Activated CD4-positive, alpha-beta memory T cell treated with anti-CD3 and anti-CD28 coated beads, Interleukin-2, amount 10 ng/mL, durations not matched to agents 7 days and 5 days (primary cell): Measurements from ENCODE around the gene CELF4. TPM values are rescaled to one million over a fixed set of nuclear protein-coding genes. Genes with fewer than 3 reads are reported as not detected.

Source experiments
- CTCF ChIA-PET: fragments of 350-600 bp; sonication (Branson Sonifier 250); formaldehyde crosslinking; loops from one replicate; lab custom pipeline; 2021; ENCODE audit warnings: antibody characterized with exemption, inconsistent platforms; lab: Charles Lee
- POLR2A ChIA-PET: fragments of 350-600 bp; sonication (Branson Sonifier 250); formaldehyde crosslinking; loops from one replicate; lab custom pipeline; 2021; ENCODE audit warnings: antibody characterized with exemption; lab: Charles Lee
- DNase-seq: peaks from one replicate; pipeline ENCODE4 v3.0.0-alpha.2; 2020
- H3K27ac Mint-ChIP-seq: one replicate; pipeline ENCODE4 v1.8.0; 2021; ENCODE audit warnings: mild to moderate bottlenecking, mixed read lengths
- H3K27me3 Mint-ChIP-seq: one replicate; pipeline ENCODE4 v1.8.0; 2021; ENCODE audit warnings: mixed read lengths
- H3K36me3 Mint-ChIP-seq: one replicate; pipeline ENCODE4 v1.8.0; 2021; ENCODE audit warnings: low read depth, mixed read lengths
- H3K4me1 Mint-ChIP-seq: one replicate; pipeline ENCODE4 v1.8.0; 2021; ENCODE audit warnings: mixed read lengths
- H3K4me3 Mint-ChIP-seq: one replicate; pipeline ENCODE4 v1.8.0; 2021; ENCODE audit warnings: mild to moderate bottlenecking, mixed read lengths
- H3K9me3 Mint-ChIP-seq: one replicate; pipeline ENCODE4 v1.8.0; 2021; ENCODE audit warnings: mixed read lengths
- total RNA-seq, 2 experiments: library from RNA; stranded (reverse); gene quantifications; one replicate each; pipeline ENCODE4 v1.2.3, GENCODE V29; 2021

CELF4 gene
- total RNA-seq, 2 experiments from 2014 or later, result not detected

- CTCF ChIA-PET, result no interaction called here
- no peak overlapping the region for H3K27ac Mint-ChIP-seq
Observed at GRCh38 chr18:37304012-37304680, 261.5 kb downstream of the CELF4 start.

GRCh38 chr18:37303009-37303408 lies 262.6 kb downstream of the CELF4 start:
- Mint-ChIP-seq H3K4me1 (no peaks in the 10 kb centered on the region), H3K4me3 (no peak overlapping the region), H3K36me3 (no peaks in the 10 kb centered on the region), H3K27me3 (no peaks in the 10 kb centered on the region), H3K9me3 (no peaks in the 10 kb centered on the region), H3K27ac (no peak overlapping the region)
- DNase-seq, result no peak
- ChIA-PET POLR2A (no interaction called here), CTCF (no interaction called here)

More at GRCh38 chr18:37304012-37304680, 261.5 kb downstream of the CELF4 start:
- Mint-ChIP-seq H3K27me3 (no peaks in the 10 kb centered on the region), H3K4me3 (no peak overlapping the region), H3K36me3 (no peaks in the 10 kb centered on the region), H3K4me1 (no peaks in the 10 kb centered on the region), H3K9me3 (no peaks in the 10 kb centered on the region)
- POLR2A ChIA-PET, result no interaction called here
- no peak for DNase-seq

- DNase-seq, result no peak
- H3K27me3 Mint-ChIP-seq, result no peaks in the 10 kb centered on the region
- H3K9me3 Mint-ChIP-seq, result no peaks in the 10 kb centered on the region
- H3K4me1 Mint-ChIP-seq, result no peaks in the 10 kb centered on the region
- no peak overlapping the region for H3K27ac Mint-ChIP-seq
- ChIA-PET CTCF (no interaction called here), POLR2A (no interaction called here)
- H3K4me3 Mint-ChIP-seq, result no peak overlapping the region
- no peaks in the 10 kb centered on the region for H3K36me3 Mint-ChIP-seq
Observed at GRCh38 chr18:37302519-37302918, 263.1 kb downstream of the CELF4 start.

- Mint-ChIP-seq H3K36me3 (no peaks in the 10 kb centered on the region), H3K9me3 (no peaks in the 10 kb centered on the region), H3K4me3 (no peak overlapping the region), H3K27me3 (peaks cover under 1% of the 10 kb centered on the region), H3K27ac (no peak overlapping the region), H3K4me1 (no peaks in the 10 kb centered on the region)
- CTCF ChIA-PET, result no interaction called here
- POLR2A ChIA-PET, result no interaction called here
- no peak for DNase-seq
Observed at GRCh38 chr18:37299471-37300304, 265.9 kb downstream of the CELF4 start.

GRCh38 chr18:37298816-37299215 lies 266.8 kb downstream of the CELF4 start:
- POLR2A ChIA-PET, result no interaction called here
- no peak overlapping the region for H3K4me3 Mint-ChIP-seq
- H3K4me1 Mint-ChIP-seq, result no peaks in the 10 kb centered on the region
- H3K36me3 Mint-ChIP-seq, result no peaks in the 10 kb centered on the region
- no peak for DNase-seq
- H3K9me3 Mint-ChIP-seq, result no peaks in the 10 kb centered on the region
- peaks cover 2% of the 10 kb centered on the region for H3K27me3 Mint-ChIP-seq
- CTCF ChIA-PET, result no interaction called here
- no peak overlapping the region for H3K27ac Mint-ChIP-seq

- no peaks in the 10 kb centered on the region for H3K9me3 Mint-ChIP-seq
- CTCF ChIA-PET, result no interaction called here
- H3K4me1 Mint-ChIP-seq, result no peaks in the 10 kb centered on the region
- H3K4me3 Mint-ChIP-seq, result no peak overlapping the region
- no peaks in the 10 kb centered on the region for H3K36me3 Mint-ChIP-seq
- POLR2A ChIA-PET, result no interaction called here
- peaks cover 2% of the 10 kb centered on the region for H3K27me3 Mint-ChIP-seq
- DNase-seq, result no peak
- no peak overlapping the region for H3K27ac Mint-ChIP-seq
Observed at GRCh38 chr18:37297106-37297505, 268.5 kb downstream of the CELF4 start.

- Mint-ChIP-seq H3K27ac (no peak overlapping the region), H3K4me3 (no peak overlapping the region), H3K4me1 (no peaks in the 10 kb centered on the region), H3K9me3 (no peaks in the 10 kb centered on the region), H3K27me3 (peaks cover 2% of the 10 kb centered on the region), H3K36me3 (no peaks in the 10 kb centered on the region)
- no peak for DNase-seq
- ChIA-PET CTCF (no interaction called here), POLR2A (no interaction called here)
Observed at GRCh38 chr18:37294951-37295350, 270.6 kb downstream of the CELF4 start.

GRCh38 chr18:37293359-37293758 lies 272.2 kb downstream of the CELF4 start:
- no peak overlapping the region for H3K4me3 Mint-ChIP-seq
- DNase-seq, result no peak
- H3K27me3 Mint-ChIP-seq, result peaks cover 2% of the 10 kb centered on the region
- no peaks in the 10 kb centered on the region for H3K4me1 Mint-ChIP-seq
- ChIA-PET CTCF (no interaction called here), POLR2A (no interaction called here)
- H3K36me3 Mint-ChIP-seq, result no peaks in the 10 kb centered on the region
- no peak overlapping the region for H3K27ac Mint-ChIP-seq
- H3K9me3 Mint-ChIP-seq, result no peaks in the 10 kb centered on the region

GRCh38 chr18:37289423-37289822 lies 276.2 kb downstream of the CELF4 start:
- DNase-seq, result no peak

GRCh38 chr18:37287601-37288000 lies 278.0 kb downstream of the CELF4 start:
- no peak for DNase-seq
- H3K4me3 Mint-ChIP-seq, result no peak overlapping the region
- H3K9me3 Mint-ChIP-seq, result peaks cover 4% of the 10 kb centered on the region
- no peaks in the 10 kb centered on the region for H3K36me3 Mint-ChIP-seq
- ChIA-PET POLR2A (no interaction called here), CTCF (no interaction called here)
- H3K27ac Mint-ChIP-seq, result no peak overlapping the region
- no peaks in the 10 kb centered on the region for H3K4me1 Mint-ChIP-seq
- H3K27me3 Mint-ChIP-seq, result no peaks in the 10 kb centered on the region

More at GRCh38 chr18:37289423-37289822, 276.2 kb downstream of the CELF4 start:
- Mint-ChIP-seq H3K9me3 (no peaks in the 10 kb centered on the region), H3K27ac (no peak overlapping the region), H3K27me3 (no peaks in the 10 kb centered on the region), H3K36me3 (no peaks in the 10 kb centered on the region), H3K4me3 (no peak overlapping the region), H3K4me1 (no peaks in the 10 kb centered on the region)
- CTCF ChIA-PET, result no interaction called here
- POLR2A ChIA-PET, result no interaction called here

GRCh38 chr18:37286801-37287200 lies 278.8 kb downstream of the CELF4 start:
- CTCF ChIA-PET, result no interaction called here
- POLR2A ChIA-PET, result no interaction called here
- no peak for DNase-seq
- H3K27ac Mint-ChIP-seq, result no peak overlapping the region
- H3K36me3 Mint-ChIP-seq, result no peaks in the 10 kb centered on the region
- H3K27me3 Mint-ChIP-seq, result no peaks in the 10 kb centered on the region
- no peak overlapping the region for H3K4me3 Mint-ChIP-seq
- H3K4me1 Mint-ChIP-seq, result no peaks in the 10 kb centered on the region
- peaks cover 4% of the 10 kb centered on the region for H3K9me3 Mint-ChIP-seq

- no peak for DNase-seq
- H3K4me1 Mint-ChIP-seq, result no peaks in the 10 kb centered on the region
- no peak overlapping the region for H3K4me3 Mint-ChIP-seq
- ChIA-PET POLR2A (no interaction called here), CTCF (no interaction called here)
- H3K9me3 Mint-ChIP-seq, result peaks cover 4% of the 10 kb centered on the region
- H3K27ac Mint-ChIP-seq, result no peak overlapping the region
- H3K27me3 Mint-ChIP-seq, result no peaks in the 10 kb centered on the region
- H3K36me3 Mint-ChIP-seq, result no peaks in the 10 kb centered on the region
Observed at GRCh38 chr18:37285825-37286224, 279.8 kb downstream of the CELF4 start.

- ChIA-PET POLR2A (no interaction called here), CTCF (no interaction called here)
- Mint-ChIP-seq H3K9me3 (peaks cover 4% of the 10 kb centered on the region), H3K27ac (no peak overlapping the region), H3K36me3 (no peaks in the 10 kb centered on the region), H3K27me3 (no peaks in the 10 kb centered on the region), H3K4me1 (no peaks in the 10 kb centered on the region), H3K4me3 (no peak overlapping the region)
- DNase-seq, result no peak
Observed at GRCh38 chr18:37284260-37284659, 281.3 kb downstream of the CELF4 start.
